ENCODE results near the gene IMMP2L. TPM values are rescaled to one million over a fixed set of nuclear protein-coding genes. Genes with fewer than 3 reads are reported as not detected.
A peak's percentile ranks its signal among the peaks of the same experiment; 100 is the strongest.

Gene IMMP2L
- total RNA-seq, 1 experiment from 2014 or later: 12.8 TPM

- no peaks in the 10 kb centered on the region for H3K27me3 ChIP-seq
- DNase-seq: no peak
- no peaks in the 10 kb centered on the region for H3K9me3 ChIP-seq (replicated peaks)
- no peak overlapping the region for H3K27ac ChIP-seq
- H3K4me1 ChIP-seq: no peaks in the 10 kb centered on the region
- no peaks in the 10 kb centered on the region for H3K36me3 ChIP-seq
- no peak overlapping the region for H3K4me3 ChIP-seq
Measured at GRCh38 chr7:110827287-110827855, 734.9 kb downstream of the IMMP2L start.

DNA sequence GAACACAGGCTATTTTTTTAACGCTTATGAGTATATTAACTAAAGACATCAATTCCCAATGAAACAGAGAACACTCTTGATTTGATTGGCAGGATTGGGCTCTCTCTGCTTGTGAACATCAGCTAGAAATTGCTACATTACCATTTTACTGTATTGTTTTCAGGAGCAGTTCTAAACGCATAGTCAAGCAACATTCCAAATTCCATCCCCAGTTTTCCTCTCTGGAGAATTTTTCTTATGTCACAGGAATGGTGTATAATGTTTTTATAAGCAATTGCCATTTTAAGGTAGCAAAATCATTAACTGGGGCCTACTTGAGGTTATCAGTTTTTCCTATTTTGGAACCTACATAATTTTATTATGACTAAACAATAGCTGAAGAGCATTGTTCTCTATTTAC is 748.3 kb downstream of the IMMP2L start:
- H3K36me3 ChIP-seq: no peaks in the 10 kb centered on the region
- H3K4me3 ChIP-seq: no peak overlapping the region
- no peak for DNase-seq

DNA sequence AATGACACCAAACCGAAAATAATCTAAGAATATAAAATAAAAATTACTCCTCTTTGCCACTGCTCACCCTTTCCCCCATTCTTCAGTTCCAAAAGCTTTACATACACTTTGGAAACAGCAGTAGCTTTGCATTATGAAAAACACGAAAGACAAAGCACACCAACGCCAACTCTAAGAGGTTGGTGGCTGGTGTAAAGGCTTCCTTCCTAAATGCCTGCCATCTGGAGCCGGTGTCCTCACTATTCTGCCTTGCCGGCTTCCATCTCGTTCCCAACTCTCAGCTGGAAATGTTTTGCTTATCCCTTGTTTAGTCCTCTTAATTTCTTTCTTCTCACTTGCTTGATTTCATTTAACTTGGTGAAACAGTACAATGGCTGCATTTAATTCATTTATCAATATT is 752.5 kb downstream of the IMMP2L start:
- Histone ChIP-seq H3K4me3 (no peak overlapping the region), H3K4me1 (no peaks in the 10 kb centered on the region), H3K36me3 (no peaks in the 10 kb centered on the region), H3K27me3 (no peaks in the 10 kb centered on the region), H3K9me3 (replicated peaks) (no peaks in the 10 kb centered on the region), H3K27ac (no peak overlapping the region)
- DNase-seq: no peak

More for the DNA sequence above, 748.3 kb downstream of the IMMP2L start:
- H3K27ac ChIP-seq: no peak overlapping the region
- H3K9me3 ChIP-seq (replicated peaks): no peaks in the 10 kb centered on the region; the same call in 1 of the 2 replicates
- no peaks in the 10 kb centered on the region for H3K4me1 ChIP-seq
- H3K27me3 ChIP-seq: no peaks in the 10 kb centered on the region

DNA sequence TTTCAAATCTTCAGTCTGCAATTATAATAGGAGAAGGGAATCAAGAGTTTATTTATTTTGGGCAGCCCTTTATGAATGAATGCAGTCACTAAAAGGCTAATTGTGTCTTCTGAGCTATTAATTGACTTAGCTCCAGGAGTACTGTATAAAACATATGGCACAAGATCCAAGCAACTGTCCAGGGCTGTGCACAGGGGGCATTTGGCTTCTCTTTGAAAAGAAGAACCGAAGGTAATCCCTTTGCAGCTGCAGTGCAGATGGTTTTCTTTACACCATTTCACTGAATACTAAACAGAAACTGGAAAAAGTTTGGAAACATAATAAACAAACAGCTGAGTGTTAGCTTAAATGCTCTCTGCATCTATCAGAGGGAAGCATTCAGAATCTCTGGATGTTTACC is 753.9 kb downstream of the IMMP2L start:
- no peak for DNase-seq
- H3K27ac ChIP-seq: no peak overlapping the region

DNA sequence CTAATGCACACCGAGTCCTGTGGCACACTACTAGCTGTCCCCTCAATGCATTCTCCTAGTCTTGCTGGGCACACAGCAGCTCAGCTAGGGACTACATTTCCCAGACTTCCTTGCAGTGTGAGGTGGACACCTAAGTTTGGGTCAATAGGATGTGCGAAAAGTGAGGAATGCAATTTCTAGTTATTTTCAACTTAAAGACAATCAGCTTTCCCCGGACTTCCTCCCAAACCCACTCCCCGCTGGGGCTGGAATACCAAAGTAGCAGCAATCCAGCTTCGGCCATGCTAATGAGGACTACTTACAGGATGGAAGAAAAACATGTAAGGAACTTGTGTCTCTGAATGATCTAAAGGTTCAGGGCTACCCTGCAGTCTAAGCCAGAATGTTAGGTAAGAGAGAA is 757.8 kb downstream of the IMMP2L start:
- H3K4me3 ChIP-seq: no peak overlapping the region
- no peak for DNase-seq
- H3K9me3 ChIP-seq (replicated peaks): no peaks in the 10 kb centered on the region

More for the DNA sequence above, 753.9 kb downstream of the IMMP2L start:
- H3K9me3 ChIP-seq (replicated peaks): no peaks in the 10 kb centered on the region
- no peak overlapping the region for H3K4me3 ChIP-seq
- H3K36me3 ChIP-seq: no peaks in the 10 kb centered on the region
- H3K27me3 ChIP-seq: no peaks in the 10 kb centered on the region
- no peaks in the 10 kb centered on the region for H3K4me1 ChIP-seq

GRCh38 chr7:110803602-110804143 is 758.6 kb downstream of the IMMP2L start:
- H3K4me1 ChIP-seq: no peaks in the 10 kb centered on the region
- no peak overlapping the region for H3K4me3 ChIP-seq

More for the DNA sequence above, 757.8 kb downstream of the IMMP2L start:
- H3K27me3 ChIP-seq: no peaks in the 10 kb centered on the region
- no peak overlapping the region for H3K27ac ChIP-seq
- H3K36me3 ChIP-seq: no peaks in the 10 kb centered on the region
- H3K4me1 ChIP-seq: no peaks in the 10 kb centered on the region

DNA sequence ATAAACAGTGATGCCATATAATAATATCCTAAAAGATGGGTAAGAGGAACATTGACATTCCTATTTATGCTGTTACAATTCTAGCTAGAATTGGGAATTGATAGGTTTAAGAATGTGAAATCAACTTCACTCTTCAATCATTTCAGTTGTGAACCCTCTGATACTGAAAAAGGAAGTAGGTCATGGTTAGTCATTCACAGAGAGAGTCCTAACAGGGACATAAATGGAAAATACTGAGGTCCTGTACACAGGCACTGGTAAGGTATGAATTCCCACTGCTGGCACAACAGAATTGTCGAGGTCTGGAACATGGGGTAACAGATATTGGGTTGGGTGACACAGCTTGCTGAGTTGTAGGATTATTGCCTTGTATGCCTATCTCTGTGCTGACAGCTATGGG is 760.8 kb downstream of the IMMP2L start:
- Histone ChIP-seq H3K36me3 (no peaks in the 10 kb centered on the region), H3K4me3 (no peak overlapping the region), H3K27me3 (no peaks in the 10 kb centered on the region), H3K27ac (no peak overlapping the region), H3K9me3 (replicated peaks) (no peaks in the 10 kb centered on the region), H3K4me1 (no peaks in the 10 kb centered on the region)
- DNase-seq: no peak

More at GRCh38 chr7:110803602-110804143, 758.6 kb downstream of the IMMP2L start:
- DNase-seq: no peak
- Histone ChIP-seq H3K9me3 (replicated peaks) (no peaks in the 10 kb centered on the region), H3K27me3 (no peaks in the 10 kb centered on the region), H3K27ac (no peak overlapping the region), H3K36me3 (no peaks in the 10 kb centered on the region)

DNA sequence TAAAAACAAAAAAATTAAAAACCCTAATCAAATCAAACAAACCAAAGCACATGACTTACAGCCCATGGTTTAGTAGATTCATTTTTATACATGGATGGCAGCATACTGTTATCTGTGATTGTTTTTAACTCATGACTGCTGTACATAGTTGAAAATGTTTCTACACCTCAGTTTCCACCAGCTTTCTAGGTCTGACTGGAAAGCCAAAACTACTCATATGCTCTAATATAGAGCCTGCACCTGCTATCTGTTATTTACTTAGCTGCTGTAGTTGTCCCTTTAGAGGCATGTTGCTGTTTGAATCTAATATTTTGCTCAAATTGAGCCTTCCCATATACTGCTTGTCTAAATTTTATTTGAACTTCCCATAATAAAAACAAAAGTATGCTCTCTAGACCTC is 761.3 kb downstream of the IMMP2L start:
- no peak overlapping the region for H3K27ac ChIP-seq
- no peaks in the 10 kb centered on the region for H3K4me1 ChIP-seq
- no peaks in the 10 kb centered on the region for H3K9me3 ChIP-seq (replicated peaks)
- no peak overlapping the region for H3K4me3 ChIP-seq
- H3K36me3 ChIP-seq: no peaks in the 10 kb centered on the region
- H3K27me3 ChIP-seq: no peaks in the 10 kb centered on the region
- no peak for DNase-seq

- no peaks in the 10 kb centered on the region for H3K27me3 ChIP-seq
- H3K4me3 ChIP-seq: no peak overlapping the region
- no peaks in the 10 kb centered on the region for H3K36me3 ChIP-seq
- no peaks in the 10 kb centered on the region for H3K4me1 ChIP-seq
- no peak overlapping the region for H3K27ac ChIP-seq
- no peak for DNase-seq
- H3K9me3 ChIP-seq (replicated peaks): no peaks in the 10 kb centered on the region
Measured at GRCh38 chr7:110797656-110798055, 764.6 kb downstream of the IMMP2L start.

DNA sequence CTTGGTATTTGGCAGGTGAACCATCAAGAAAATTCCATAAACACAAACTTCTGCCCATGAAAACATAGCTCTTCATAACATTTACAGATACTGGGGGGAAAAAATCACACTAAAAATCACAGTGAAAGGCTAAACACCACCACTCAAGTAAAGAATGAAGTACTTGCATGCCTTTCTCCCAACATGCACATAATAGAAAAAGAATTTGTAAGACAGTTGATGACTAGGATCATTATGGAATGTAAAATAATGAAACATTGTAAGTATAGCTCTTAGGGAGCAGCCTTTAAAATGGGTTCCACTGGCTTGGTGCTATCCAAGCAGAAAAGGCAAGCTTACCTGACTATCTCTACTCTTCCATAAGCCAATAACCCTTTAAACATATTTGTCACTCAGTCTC is 771.3 kb downstream of the IMMP2L start:
- Histone ChIP-seq H3K9me3 (replicated peaks) (no peaks in the 10 kb centered on the region), H3K4me3 (no peak overlapping the region), H3K4me1 (no peaks in the 10 kb centered on the region), H3K36me3 (no peaks in the 10 kb centered on the region), H3K27me3 (no peaks in the 10 kb centered on the region), H3K27ac (no peak overlapping the region)
- no peak for DNase-seq

DNA sequence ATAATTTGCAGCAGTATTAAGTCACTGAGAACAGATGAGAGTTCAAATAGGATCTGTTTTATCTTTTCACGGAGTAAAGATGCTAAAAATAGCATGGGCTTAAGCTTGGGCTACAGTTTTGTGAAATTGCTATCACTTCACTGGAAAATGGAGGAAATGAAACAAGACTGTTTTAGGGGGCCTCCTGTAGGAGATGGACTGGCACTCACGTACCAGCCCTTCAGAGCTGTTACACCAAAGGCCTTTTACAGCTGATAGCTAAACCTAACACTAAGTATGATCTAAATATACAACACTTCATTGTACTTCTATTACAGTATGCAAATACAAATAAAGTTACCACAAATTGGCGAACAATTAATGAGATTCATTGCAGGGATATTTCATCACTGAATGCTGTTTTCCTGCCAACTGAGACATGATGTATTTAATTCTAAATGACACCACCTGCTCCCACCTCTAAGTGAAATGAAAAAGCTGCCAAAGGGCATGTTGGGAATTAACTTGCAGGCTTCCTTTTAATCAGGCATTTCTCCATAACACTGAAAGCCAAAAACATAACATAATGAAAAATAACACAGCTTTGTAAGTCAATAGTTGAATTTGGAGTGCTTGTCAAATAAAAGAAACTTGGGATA is 775.8 kb downstream of the IMMP2L start:
- Histone ChIP-seq H3K27me3 (no peaks in the 10 kb centered on the region), H3K4me1 (no peaks in the 10 kb centered on the region), H3K27ac (no peak overlapping the region), H3K9me3 (replicated peaks) (no peaks in the 10 kb centered on the region), H3K4me3 (no peak overlapping the region), H3K36me3 (no peaks in the 10 kb centered on the region)
- peak in 1 of 2 experiments; percentile 4 for DNase-seq

GRCh38 chr7:110784749-110785148 is 777.5 kb downstream of the IMMP2L start:
- no peaks in the 10 kb centered on the region for H3K36me3 ChIP-seq
- H3K4me1 ChIP-seq: no peaks in the 10 kb centered on the region
- no peaks in the 10 kb centered on the region for H3K9me3 ChIP-seq (replicated peaks)
- DNase-seq: no peak
- no peak overlapping the region for H3K4me3 ChIP-seq
- H3K27me3 ChIP-seq: no peaks in the 10 kb centered on the region
- H3K27ac ChIP-seq: no peak overlapping the region

DNA sequence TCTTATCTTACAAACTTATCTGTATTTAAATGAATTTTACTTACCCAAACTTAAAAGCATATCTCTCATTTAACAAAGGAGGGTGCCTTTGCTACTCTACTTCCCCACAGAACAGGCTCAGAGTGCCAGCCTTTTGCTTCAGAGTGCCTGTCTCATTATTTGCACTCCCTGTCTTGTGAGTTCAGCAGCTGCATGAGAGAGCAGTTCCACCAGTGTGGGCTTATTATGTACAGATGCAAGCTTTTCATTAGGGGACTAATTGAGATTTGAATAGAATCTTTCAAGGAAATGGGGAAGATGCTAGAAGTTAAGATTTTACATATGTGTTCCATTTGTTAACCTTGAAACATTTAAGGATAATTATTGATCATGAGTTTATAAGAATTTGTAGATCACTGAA is 781.6 kb downstream of the IMMP2L start:
- Histone ChIP-seq H3K36me3 (no peaks in the 10 kb centered on the region), H3K4me1 (no peaks in the 10 kb centered on the region), H3K9me3 (replicated peaks) (no peaks in the 10 kb centered on the region), H3K27ac (no peak overlapping the region), H3K27me3 (no peaks in the 10 kb centered on the region), H3K4me3 (no peak overlapping the region)
- DNase-seq: no peak

DNA sequence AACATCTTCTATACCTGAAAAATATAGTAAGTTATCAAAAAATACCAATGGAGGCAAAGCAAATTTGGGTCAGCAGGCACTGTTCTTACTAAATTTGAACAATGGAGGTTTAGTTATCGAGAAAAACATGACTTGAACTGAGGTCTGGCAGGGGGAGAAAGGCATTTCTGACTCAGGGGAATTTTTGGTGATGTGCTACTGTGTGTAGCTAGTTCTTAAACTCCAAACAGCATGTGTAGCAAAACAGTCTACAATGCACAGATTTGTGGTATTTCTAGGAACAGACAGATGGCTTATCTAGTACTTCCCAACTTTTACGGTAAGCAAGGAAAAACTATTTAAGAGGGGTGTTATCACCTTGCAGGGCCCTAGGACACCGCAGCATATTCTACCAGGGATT is 783.0 kb downstream of the IMMP2L start:
- Histone ChIP-seq H3K4me1 (no peaks in the 10 kb centered on the region), H3K9me3 (replicated peaks) (no peaks in the 10 kb centered on the region), H3K27me3 (no peaks in the 10 kb centered on the region), H3K4me3 (no peak overlapping the region), H3K27ac (no peak overlapping the region), H3K36me3 (no peaks in the 10 kb centered on the region)
- no peak for DNase-seq

- no peak overlapping the region for H3K27ac ChIP-seq
- H3K4me3 ChIP-seq: no peak overlapping the region
- H3K4me1 ChIP-seq: no peaks in the 10 kb centered on the region
- H3K36me3 ChIP-seq: no peaks in the 10 kb centered on the region
- DNase-seq: no peak
- no peaks in the 10 kb centered on the region for H3K27me3 ChIP-seq
- no peaks in the 10 kb centered on the region for H3K9me3 ChIP-seq (replicated peaks)
Measured at GRCh38 chr7:110775046-110775445, 787.2 kb downstream of the IMMP2L start.

DNA sequence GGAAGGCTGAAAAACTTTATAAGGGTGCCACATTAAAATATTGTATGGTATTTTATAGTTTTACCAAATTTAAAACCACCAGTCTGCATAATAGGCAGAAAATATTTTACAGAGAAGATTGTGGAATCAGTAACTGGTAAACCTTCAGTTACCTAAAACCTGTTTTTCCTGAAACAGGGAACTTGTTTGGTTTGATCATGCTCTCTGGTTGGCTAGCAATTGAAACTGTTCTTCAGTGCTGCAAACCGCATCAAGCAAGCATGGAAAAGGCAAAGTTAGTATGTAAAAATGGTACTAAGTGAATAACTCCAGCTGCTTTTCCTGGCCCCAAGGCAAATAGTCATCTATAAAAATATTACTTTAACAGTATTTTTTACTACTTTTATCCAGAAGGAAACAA is 788.2 kb downstream of the IMMP2L start:
- H3K36me3 ChIP-seq: no peaks in the 10 kb centered on the region
- no peaks in the 10 kb centered on the region for H3K27me3 ChIP-seq
- DNase-seq: no peak
- H3K27ac ChIP-seq: no peak overlapping the region
- no peaks in the 10 kb centered on the region for H3K4me1 ChIP-seq
- H3K4me3 ChIP-seq: no peak overlapping the region
- H3K9me3 ChIP-seq (replicated peaks): no peaks in the 10 kb centered on the region

Data from SJCRH30 (cell line).